Chondrocyte (in vitro differentiated cells): ENCODE data around the gene KIFAP3. TPM values are rescaled to one million over a fixed set of nuclear protein-coding genes. Genes with fewer than 3 reads are reported as not detected.
A peak's percentile ranks its signal among the peaks of the same experiment; 100 is the strongest.

Source experiments
- DNase-seq: peaks from one replicate; pipeline ENCODE4 v3.0.0; 2021; ENCODE audit warnings: mixed read lengths, low spot score
- H3K27ac Mint-ChIP-seq: one replicate; pipeline ENCODE4 v1.8.0; 2021; ENCODE audit warnings: mild to moderate bottlenecking, moderate library complexity, mixed read lengths; ENCODE audit not compliant: unreplicated experiment
- H3K27me3 Mint-ChIP-seq: 2 replicates; pipeline ENCODE4 v1.8.0; 2021; ENCODE audit warnings: low read depth, mixed read lengths
- H3K36me3 Mint-ChIP-seq: 2 replicates; pipeline ENCODE4 v1.8.0; 2021; ENCODE audit warnings: low read depth, mixed read lengths
- H3K4me1 Mint-ChIP-seq: 2 replicates; pipeline ENCODE4 v1.8.0; 2021; ENCODE audit warnings: low read depth, mild to moderate bottlenecking, mixed read lengths
- H3K4me3 Mint-ChIP-seq: one replicate; pipeline ENCODE4 v1.8.0; 2021; ENCODE audit warnings: mild to moderate bottlenecking, moderate library complexity, mixed read lengths; ENCODE audit not compliant: unreplicated experiment
- H3K9me3 Mint-ChIP-seq: 2 replicates; pipeline ENCODE4 v1.8.0; 2021; ENCODE audit warnings: low read depth, mixed read lengths
- total RNA-seq: library from RNA; stranded (reverse); gene quantifications from 3 replicates; pipeline ENCODE4 v1.2.1, GENCODE V29; 2021
- TF ChIP-seq, protein P1 (sequence below): fragments of 200-600 bp; sonication (generic); IDR thresholded peaks from 2 replicates; pipeline ENCODE4 v1.5.0; 2021; ENCODE audit warnings: antibody characterized with exemption, mild to moderate bottlenecking, moderate library complexity

The KIFAP3 gene
- total RNA-seq, 1 donor from 2014 or later = 25.5 TPM

DNA sequence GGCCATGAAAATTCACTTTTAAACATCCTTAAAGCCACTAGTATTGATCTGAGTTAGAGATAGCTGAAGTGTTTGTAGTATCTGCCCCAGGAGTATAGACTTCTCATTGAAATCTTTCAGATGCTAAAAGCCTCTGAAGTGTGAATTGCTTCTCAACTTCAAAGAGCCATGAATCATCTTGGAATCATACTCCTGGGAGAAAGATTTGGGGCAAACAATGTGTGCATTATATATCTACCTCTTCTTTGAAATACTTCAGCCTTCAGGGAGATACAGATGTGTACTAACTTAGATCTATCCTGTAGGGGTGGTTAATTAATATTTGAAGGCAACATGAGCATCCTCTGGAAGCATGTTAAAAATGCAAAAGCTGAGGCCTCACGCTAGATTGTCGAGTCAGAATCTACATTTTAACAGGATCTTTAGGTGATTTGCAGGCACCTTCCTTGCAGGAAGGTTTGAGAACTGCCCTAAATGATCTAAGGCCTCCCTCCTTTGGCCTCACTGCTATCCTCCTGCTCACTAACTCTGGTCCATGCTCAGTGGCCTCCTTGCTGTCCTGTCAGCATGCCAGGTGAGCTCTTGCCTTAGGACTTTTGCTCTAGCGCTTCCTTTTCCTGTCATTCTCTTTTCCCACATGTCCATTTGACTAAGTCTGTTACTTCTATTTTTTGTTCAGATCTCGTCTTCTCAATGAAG, 174.8 kb downstream of the KIFAP3 start:
- H3K36me3 Mint-ChIP-seq = no peaks in the 10 kb centered on the region
- DNase-seq = no peak
- no peak overlapping the region for H3K4me3 Mint-ChIP-seq
- TF ChIP-seq, protein P1, sequence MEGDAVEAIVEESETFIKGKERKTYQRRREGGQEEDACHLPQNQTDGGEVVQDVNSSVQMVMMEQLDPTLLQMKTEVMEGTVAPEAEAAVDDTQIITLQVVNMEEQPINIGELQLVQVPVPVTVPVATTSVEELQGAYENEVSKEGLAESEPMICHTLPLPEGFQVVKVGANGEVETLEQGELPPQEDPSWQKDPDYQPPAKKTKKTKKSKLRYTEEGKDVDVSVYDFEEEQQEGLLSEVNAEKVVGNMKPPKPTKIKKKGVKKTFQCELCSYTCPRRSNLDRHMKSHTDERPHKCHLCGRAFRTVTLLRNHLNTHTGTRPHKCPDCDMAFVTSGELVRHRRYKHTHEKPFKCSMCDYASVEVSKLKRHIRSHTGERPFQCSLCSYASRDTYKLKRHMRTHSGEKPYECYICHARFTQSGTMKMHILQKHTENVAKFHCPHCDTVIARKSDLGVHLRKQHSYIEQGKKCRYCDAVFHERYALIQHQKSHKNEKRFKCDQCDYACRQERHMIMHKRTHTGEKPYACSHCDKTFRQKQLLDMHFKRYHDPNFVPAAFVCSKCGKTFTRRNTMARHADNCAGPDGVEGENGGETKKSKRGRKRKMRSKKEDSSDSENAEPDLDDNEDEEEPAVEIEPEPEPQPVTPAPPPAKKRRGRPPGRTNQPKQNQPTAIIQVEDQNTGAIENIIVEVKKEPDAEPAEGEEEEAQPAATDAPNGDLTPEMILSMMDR = no peak
- H3K4me1 Mint-ChIP-seq = no peaks in the 10 kb centered on the region
- no peaks in the 10 kb centered on the region for H3K9me3 Mint-ChIP-seq
- no peak overlapping the region for H3K27ac Mint-ChIP-seq
- peaks cover 10% of the 10 kb centered on the region for H3K27me3 Mint-ChIP-seq

DNA sequence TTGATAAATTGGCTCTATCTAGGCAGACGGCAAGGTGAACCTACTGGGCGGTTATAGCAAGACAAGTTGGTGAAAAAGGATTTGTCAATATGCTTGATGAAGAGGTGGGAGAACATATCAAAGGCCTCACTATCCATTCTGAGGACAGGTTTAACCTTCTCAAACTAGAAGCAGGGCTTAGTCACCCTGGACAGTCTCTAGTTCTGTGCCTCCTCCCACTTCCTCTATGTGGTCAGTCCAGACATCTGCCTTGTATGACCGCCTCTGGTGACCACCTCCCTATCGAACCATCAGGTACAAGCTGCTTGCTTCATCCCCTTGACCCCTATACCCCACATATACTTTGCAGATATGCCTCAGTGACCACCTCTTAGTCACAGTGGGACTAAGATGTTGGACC, 178.5 kb downstream of the KIFAP3 start:
- H3K27ac Mint-ChIP-seq = no peak overlapping the region
- H3K4me1 Mint-ChIP-seq = peaks cover 20% of the 10 kb centered on the region
- no peaks in the 10 kb centered on the region for H3K36me3 Mint-ChIP-seq
- H3K9me3 Mint-ChIP-seq = no peaks in the 10 kb centered on the region
- peaks cover 8% of the 10 kb centered on the region for H3K27me3 Mint-ChIP-seq
- no peak overlapping the region for H3K4me3 Mint-ChIP-seq
- no peak for DNase-seq
- TF ChIP-seq, protein P1 = no peak

DNA sequence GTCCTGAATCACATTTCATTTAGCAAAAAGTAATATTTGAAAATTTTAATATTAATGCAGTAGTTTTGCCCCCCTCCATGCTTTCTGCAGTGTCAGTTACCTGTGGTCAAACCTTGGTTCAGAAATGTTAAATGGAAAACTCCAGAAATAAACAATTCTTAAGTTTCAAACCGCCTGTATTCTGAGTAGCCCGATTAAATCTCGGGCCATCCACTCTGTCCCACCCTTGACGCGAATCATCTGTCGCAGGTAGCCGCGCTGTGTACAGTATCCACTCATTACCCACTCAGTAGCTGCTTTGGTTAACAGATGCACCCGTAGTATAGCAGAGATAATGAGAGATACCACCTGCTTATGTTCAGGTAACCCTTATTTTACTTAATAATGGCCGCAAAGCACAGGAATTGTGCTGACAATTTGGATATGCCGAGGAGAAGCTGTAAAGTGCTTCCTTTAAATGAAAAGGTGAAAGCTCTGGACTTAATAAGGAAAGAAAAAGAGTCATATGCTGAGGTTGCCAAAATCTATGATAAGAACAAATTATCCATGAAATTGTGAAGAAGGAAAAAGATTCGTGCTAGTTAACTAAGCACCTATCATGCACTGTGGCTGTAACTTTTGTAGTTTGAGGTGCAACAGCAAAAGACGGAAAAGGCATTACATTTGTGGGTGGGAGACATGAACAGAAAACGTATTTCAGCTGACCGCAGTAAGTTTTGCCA, 179.9 kb downstream of the KIFAP3 start:
- Mint-ChIP-seq H3K4me1 (peaks cover 28% of the 10 kb centered on the region), H3K36me3 (no peaks in the 10 kb centered on the region), H3K9me3 (no peaks in the 10 kb centered on the region), H3K27me3 (peaks cover 8% of the 10 kb centered on the region), H3K27ac (peak overlapping the region; percentile 100), H3K4me3 (peak overlapping the region; percentile 82)
- TF ChIP-seq, protein P1 = no peak
- DNase-seq = no peak

DNA sequence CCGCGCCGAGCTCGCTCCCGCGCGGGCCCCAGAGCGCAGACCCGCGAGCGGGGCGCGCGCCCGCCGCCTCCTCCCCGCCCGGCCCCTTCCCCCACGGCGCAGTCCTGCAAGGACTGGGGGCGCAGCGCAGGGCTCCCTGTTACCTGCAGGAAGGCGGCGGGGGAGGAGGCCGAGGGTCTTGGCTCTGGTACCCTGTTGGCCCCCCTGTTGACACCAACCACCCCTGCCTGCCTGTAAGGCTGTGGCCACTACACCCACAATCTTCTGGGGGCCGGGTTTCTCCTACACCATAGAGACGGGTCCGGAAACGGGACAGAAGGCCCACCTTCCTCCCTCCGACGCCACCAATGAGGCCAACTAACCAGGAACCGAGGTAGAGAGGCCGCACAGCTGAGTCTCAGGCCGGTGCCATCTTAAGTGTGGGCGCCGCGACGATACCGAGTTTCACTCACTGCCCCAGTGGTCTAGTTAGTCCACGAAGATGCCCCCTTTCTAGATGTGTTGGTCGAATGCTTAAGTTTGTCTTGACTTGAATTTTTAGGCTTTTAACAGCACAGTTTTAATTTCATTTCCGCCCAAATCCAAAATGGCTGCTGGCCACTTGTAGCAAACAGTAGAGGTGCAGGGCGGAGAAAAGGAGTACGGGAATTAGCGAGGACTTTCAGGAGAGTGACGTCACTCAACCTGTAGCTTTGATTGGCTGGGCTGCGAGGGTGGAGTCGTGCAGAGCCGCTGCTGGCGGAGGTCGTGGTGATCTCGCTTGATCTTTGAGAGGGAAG, 180.7 kb downstream of the KIFAP3 start, which contains the start of gene SCYL3:
TSS of gene SCYL3 (minus strand) at position 252 of the 779 bp plus-strand sequence. CDS start 5,056 bp downstream, outside the sequence.
- DNase-seq = peak; percentile 94
- H3K4me3 Mint-ChIP-seq = peak within 1 kb of the TSS; percentile 82
- H3K36me3 Mint-ChIP-seq = peaks cover 2% of the 10 kb centered on the region
- H3K4me1 Mint-ChIP-seq = peaks cover 32% of the 10 kb centered on the region
- TF ChIP-seq, protein P1 = peak; percentile 20
- H3K9me3 Mint-ChIP-seq = no peaks in the 10 kb centered on the region
- H3K27me3 Mint-ChIP-seq = peaks cover 8% of the 10 kb centered on the region
- peak within 1 kb of the TSS; percentile 100 for H3K27ac Mint-ChIP-seq
